ENCODE results near the gene TMEM150A.

Gene TMEM150A

GRCh38 chr2:85647823-85648526, 45.5 kb upstream of the TMEM150A start:
- no peaks in the 10 kb centered on the region for H3K27me3 ChIP-seq (replicated peaks in 2 of 5; ENCODE audit: control insufficient read depth in 4 of 5, insufficient read depth in 5 of 5, low read length in 4 of 5)
- no peaks in the 10 kb centered on the region for H3K4me1 ChIP-seq (ENCODE audit: control extremely low read depth in 1 of 4, control insufficient read depth in 4 of 4, insufficient read depth in 4 of 4, low read length in 3 of 4)
- no peak overlapping the region for H3K27ac ChIP-seq (ENCODE audit: insufficient read depth in 1 of 2, low read depth in 1 of 2, low read length in 2 of 2, poor library complexity in 1 of 2, severe bottlenecking in 2 of 2)
- ChIA-PET POLR2A (no interaction called here), CTCF (interaction anchor here (0.9 to 7.4 kb wide), 19 partner anchors 9 to 217 kb away, joined by 3 to 69 read pairs (median 4); partner anchors contain the start of gene GNLY)
- WGBS (ENCODE audit: insufficient coverage) = 97% methylated on average over 8 of the region's 10 CpGs
- H3K9me3 ChIP-seq (ENCODE audit: control extremely low read depth in 1 of 5, control insufficient read depth in 4 of 5, insufficient read depth in 2 of 5, low read depth in 1 of 5, low read length in 4 of 5) = no peaks in the 10 kb centered on the region
- no peak overlapping the region for H3K4me3 ChIP-seq (ENCODE audit: control insufficient read depth in 1 of 7, extremely low read depth in 1 of 7, insufficient read depth in 4 of 7, low read depth in 2 of 7, low read length in 6 of 7)
- DNase-seq = no peak
- H3K36me3 ChIP-seq (ENCODE audit: control insufficient read depth in 4 of 4, insufficient read depth in 4 of 4, low read length in 3 of 4) = peaks cover 30 to 84% (median 60%) of the 10 kb centered on the region in 4 experiments

GRCh38 chr2:85646166-85646565, 43.7 kb upstream of the TMEM150A start:
- Histone ChIP-seq H3K36me3 (ENCODE audit: control insufficient read depth in 4 of 4, insufficient read depth in 4 of 4, low read length in 3 of 4) (peaks cover 39 to 93% (median 63%) of the 10 kb centered on the region in 4 experiments), H3K27ac (ENCODE audit: insufficient read depth in 1 of 2, low read depth in 1 of 2, low read length in 2 of 2, poor library complexity in 1 of 2, severe bottlenecking in 2 of 2) (no peak overlapping the region), H3K9me3 (ENCODE audit: control extremely low read depth in 1 of 5, control insufficient read depth in 4 of 5, insufficient read depth in 2 of 5, low read depth in 1 of 5, low read length in 4 of 5) (no peaks in the 10 kb centered on the region), H3K4me3 (ENCODE audit: control insufficient read depth in 1 of 7, extremely low read depth in 1 of 7, insufficient read depth in 4 of 7, low read depth in 2 of 7, low read length in 6 of 7) (no peak overlapping the region), H3K4me1 (ENCODE audit: control extremely low read depth in 1 of 4, control insufficient read depth in 4 of 4, insufficient read depth in 4 of 4, low read length in 3 of 4) (no peaks in the 10 kb centered on the region), H3K27me3 (replicated peaks in 2 of 5; ENCODE audit: control insufficient read depth in 4 of 5, insufficient read depth in 5 of 5, low read length in 4 of 5) (no peaks in the 10 kb centered on the region)
- no CpG with 5 or more reads among the region's 2 CpGs for WGBS (ENCODE audit: insufficient coverage)
- DNase-seq = peak in 1 of 3 donors; percentile 24
- CTCF ChIA-PET = interaction anchor here (1.1 to 7.4 kb wide), 6 partner anchors 11 to 99 kb away, joined by 3 to 69 read pairs (median 3); no protein-coding TSS in a partner anchor
- POLR2A ChIA-PET = no interaction called here

GRCh38 chr2:85644909-85645308, 42.4 kb upstream of the TMEM150A start:
- no peaks in the 10 kb centered on the region for H3K9me3 ChIP-seq (ENCODE audit: control extremely low read depth in 1 of 5, control insufficient read depth in 4 of 5, insufficient read depth in 2 of 5, low read depth in 1 of 5, low read length in 4 of 5)
- WGBS (ENCODE audit: insufficient coverage) = 96% methylated on average over 6 of the region's 8 CpGs
- H3K4me1 ChIP-seq (ENCODE audit: control extremely low read depth in 1 of 4, control insufficient read depth in 4 of 4, insufficient read depth in 4 of 4, low read length in 3 of 4) = no peaks in the 10 kb centered on the region
- no peak overlapping the region for H3K27ac ChIP-seq (ENCODE audit: insufficient read depth in 1 of 2, low read depth in 1 of 2, low read length in 2 of 2, poor library complexity in 1 of 2, severe bottlenecking in 2 of 2)
- H3K36me3 ChIP-seq (ENCODE audit: control insufficient read depth in 4 of 4, insufficient read depth in 4 of 4, low read length in 3 of 4) = peaks cover 40 to 96% (median 64%) of the 10 kb centered on the region in 4 experiments
- no peak overlapping the region for H3K4me3 ChIP-seq (ENCODE audit: control insufficient read depth in 1 of 7, extremely low read depth in 1 of 7, insufficient read depth in 4 of 7, low read depth in 2 of 7, low read length in 6 of 7)
- CTCF ChIA-PET = interaction anchor here (0.6 to 7.4 kb wide), 3 partner anchors 10 to 419 kb away, joined by 3 to 69 read pairs (median 3); no protein-coding TSS in a partner anchor
- POLR2A ChIA-PET = no interaction called here
- H3K27me3 ChIP-seq (replicated peaks in 2 of 5; ENCODE audit: control insufficient read depth in 4 of 5, insufficient read depth in 5 of 5, low read length in 4 of 5) = no peaks in the 10 kb centered on the region
- no peak for DNase-seq

- ChIA-PET POLR2A (no interaction called here), CTCF (interaction anchor here (1.3 to 7.4 kb wide), 3 partner anchors 8 to 32 kb away, joined by 3 to 69 read pairs (median 5); no protein-coding TSS in a partner anchor)
- Histone ChIP-seq H3K36me3 (ENCODE audit: control insufficient read depth in 4 of 4, insufficient read depth in 4 of 4, low read length in 3 of 4) (peaks cover 34 to 91% (median 61%) of the 10 kb centered on the region in 4 experiments), H3K27me3 (replicated peaks in 2 of 5; ENCODE audit: control insufficient read depth in 4 of 5, insufficient read depth in 5 of 5, low read length in 4 of 5) (no peaks in the 10 kb centered on the region), H3K9me3 (ENCODE audit: control extremely low read depth in 1 of 5, control insufficient read depth in 4 of 5, insufficient read depth in 2 of 5, low read depth in 1 of 5, low read length in 4 of 5) (no peaks in the 10 kb centered on the region), H3K4me3 (ENCODE audit: control insufficient read depth in 1 of 7, extremely low read depth in 1 of 7, insufficient read depth in 4 of 7, low read depth in 2 of 7, low read length in 6 of 7) (no peak overlapping the region), H3K4me1 (ENCODE audit: control extremely low read depth in 1 of 4, control insufficient read depth in 4 of 4, insufficient read depth in 4 of 4, low read length in 3 of 4) (no peaks in the 10 kb centered on the region), H3K27ac (ENCODE audit: insufficient read depth in 1 of 2, low read depth in 1 of 2, low read length in 2 of 2, poor library complexity in 1 of 2, severe bottlenecking in 2 of 2) (no peak overlapping the region)
- WGBS (ENCODE audit: insufficient coverage) = 100% methylated on average over 1 of the region's 3 CpGs
- DNase-seq = no peak
These were observed 40.2 kb upstream of the TMEM150A start for GRCh38 chr2:85642725-85643124.

GRCh38 chr2:85635636-85636035, 33.1 kb upstream of the TMEM150A start:
- Histone ChIP-seq H3K9me3 (ENCODE audit: control extremely low read depth in 1 of 5, control insufficient read depth in 4 of 5, insufficient read depth in 2 of 5, low read depth in 1 of 5, low read length in 4 of 5) (no peaks in the 10 kb centered on the region), H3K27ac (ENCODE audit: insufficient read depth in 1 of 2, low read depth in 1 of 2, low read length in 2 of 2, poor library complexity in 1 of 2, severe bottlenecking in 2 of 2) (peak overlapping the region in 1 of 2 experiments; percentile 29), H3K27me3 (replicated peaks in 2 of 5; ENCODE audit: control insufficient read depth in 4 of 5, insufficient read depth in 5 of 5, low read length in 4 of 5) (no peaks in the 10 kb centered on the region), H3K4me3 (ENCODE audit: control insufficient read depth in 1 of 7, extremely low read depth in 1 of 7, insufficient read depth in 4 of 7, low read depth in 2 of 7, low read length in 6 of 7) (no peak overlapping the region), H3K36me3 (ENCODE audit: control insufficient read depth in 4 of 4, insufficient read depth in 4 of 4, low read length in 3 of 4) (peaks cover 34 to 84% (median 57%) of the 10 kb centered on the region in 4 experiments), H3K4me1 (ENCODE audit: control extremely low read depth in 1 of 4, control insufficient read depth in 4 of 4, insufficient read depth in 4 of 4, low read length in 3 of 4) (no peaks in the 10 kb centered on the region)
- ChIA-PET CTCF (interaction anchor here (0.8 to 9.5 kb wide), 13 partner anchors 8 to 179 kb away, joined by 3 to 69 read pairs (median 6); partner anchors contain the start of gene GGCX), POLR2A (no interaction called here)
- WGBS (ENCODE audit: insufficient coverage) = 95% methylated on average over 3 of the region's 4 CpGs
- DNase-seq = no peak

- POLR2A ChIA-PET = no interaction called here
- CTCF ChIA-PET = interaction anchor here (0.8 to 9.5 kb wide), 11 partner anchors 8 to 444 kb away, joined by 3 to 69 read pairs (median 17); no protein-coding TSS in a partner anchor
- WGBS (ENCODE audit: insufficient coverage) = 86% methylated on average over 5 of the region's 8 CpGs
- no peak overlapping the region for H3K27ac ChIP-seq (ENCODE audit: insufficient read depth in 1 of 2, low read depth in 1 of 2, low read length in 2 of 2, poor library complexity in 1 of 2, severe bottlenecking in 2 of 2)
- no peaks in the 10 kb centered on the region for H3K9me3 ChIP-seq (ENCODE audit: control extremely low read depth in 1 of 5, control insufficient read depth in 4 of 5, insufficient read depth in 2 of 5, low read depth in 1 of 5, low read length in 4 of 5)
- peaks cover 39 to 85% (median 60%) of the 10 kb centered on the region in 4 experiments for H3K36me3 ChIP-seq (ENCODE audit: control insufficient read depth in 4 of 4, insufficient read depth in 4 of 4, low read length in 3 of 4)
- no peaks in the 10 kb centered on the region for H3K27me3 ChIP-seq (replicated peaks in 2 of 5; ENCODE audit: control insufficient read depth in 4 of 5, insufficient read depth in 5 of 5, low read length in 4 of 5)
- no peaks in the 10 kb centered on the region for H3K4me1 ChIP-seq (ENCODE audit: control extremely low read depth in 1 of 4, control insufficient read depth in 4 of 4, insufficient read depth in 4 of 4, low read length in 3 of 4)
- DNase-seq = no peak
- no peak overlapping the region for H3K4me3 ChIP-seq (ENCODE audit: control insufficient read depth in 1 of 7, extremely low read depth in 1 of 7, insufficient read depth in 4 of 7, low read depth in 2 of 7, low read length in 6 of 7)
These were observed 32.5 kb upstream of the TMEM150A start for GRCh38 chr2:85635011-85635410.

- Histone ChIP-seq H3K4me3 (ENCODE audit: control insufficient read depth in 1 of 7, extremely low read depth in 1 of 7, insufficient read depth in 4 of 7, low read depth in 2 of 7, low read length in 6 of 7) (no peak overlapping the region), H3K9me3 (ENCODE audit: control extremely low read depth in 1 of 5, control insufficient read depth in 4 of 5, insufficient read depth in 2 of 5, low read depth in 1 of 5, low read length in 4 of 5) (no peaks in the 10 kb centered on the region), H3K27ac (ENCODE audit: insufficient read depth in 1 of 2, low read depth in 1 of 2, low read length in 2 of 2, poor library complexity in 1 of 2, severe bottlenecking in 2 of 2) (no peak overlapping the region), H3K4me1 (ENCODE audit: control extremely low read depth in 1 of 4, control insufficient read depth in 4 of 4, insufficient read depth in 4 of 4, low read length in 3 of 4) (no peaks in the 10 kb centered on the region), H3K36me3 (ENCODE audit: control insufficient read depth in 4 of 4, insufficient read depth in 4 of 4, low read length in 3 of 4) (peaks cover 36 to 85% (median 58%) of the 10 kb centered on the region in 4 experiments), H3K27me3 (replicated peaks in 2 of 5; ENCODE audit: control insufficient read depth in 4 of 5, insufficient read depth in 5 of 5, low read length in 4 of 5) (no peaks in the 10 kb centered on the region)
- POLR2A ChIA-PET = no interaction called here
- no peak for DNase-seq
- CTCF ChIA-PET = interaction anchor here (0.7 to 9.5 kb wide), 5 partner anchors 10 to 113 kb away, joined by 3 to 69 read pairs (median 5); partner anchors contain the start of gene SFTPB
- WGBS (ENCODE audit: insufficient coverage) = 100% methylated on average over 1 of the region's 3 CpGs
These were observed 28.8 kb upstream of the TMEM150A start for GRCh38 chr2:85631316-85631715.
